GM21619 (cell line): Measurements from ENCODE around the gene ZNF628.

ENCODE experiments used
- ATAC-seq: cut with Tn5 transposase; IDR thresholded peaks from one replicate; pipeline ENCODE4 v1.9.1; 2021; ENCODE audit not compliant: unreplicated experiment

Gene ZNF628

GRCh38 chr19:55464662-55465054, 11.8 kb upstream of the ZNF628 start, which contains the start of gene C19orf85:
C19orf85 (minus strand) TSS chr19:55464751; CDS start chr19:55464554, 197 bp downstream.
- ATAC-seq, result no peak

GRCh38 chr19:55465460-55466240, 10.8 kb upstream of the ZNF628 start:
- ATAC-seq, result no peak

GRCh38 chr19:55466241-55466614, 10.2 kb upstream of the ZNF628 start:
- no peak for ATAC-seq

GRCh38 chr19:55467236-55468053, 9.0 kb upstream of the ZNF628 start:
- ATAC-seq, result no peak

GRCh38 chr19:55468054-55468393, 8.4 kb upstream of the ZNF628 start:
- no peak for ATAC-seq

- ATAC-seq, result no peak
Measured at GRCh38 chr19:55471266-55471665, 5.2 kb upstream of the ZNF628 start.

GRCh38 chr19:55472463-55472862, 4.0 kb upstream of the ZNF628 start:
- ATAC-seq, result no peak

- ATAC-seq, result no peak
Measured at GRCh38 chr19:55473225-55474012, 3.0 kb upstream of the ZNF628 start.

- ATAC-seq, result no peak
Measured at GRCh38 chr19:55474269-55475265, 1.9 kb upstream of the ZNF628 start.

GRCh38 chr19:55477905-55478304, 1.5 kb downstream of the ZNF628 start:
- no peak for ATAC-seq

GRCh38 chr19:55478364-55478763, 1.9 kb downstream of the ZNF628 start:
- no peak for ATAC-seq

GRCh38 chr19:55479045-55479444, 2.6 kb downstream of the ZNF628 start:
- ATAC-seq, result no peak

GRCh38 chr19:55479451-55480230, 3.2 kb downstream of the ZNF628 start:
- ATAC-seq, result no peak

- ATAC-seq, result no peak
Measured at GRCh38 chr19:55481148-55481793, 4.9 kb downstream of the ZNF628 start.

- ATAC-seq, result no peak
Measured at GRCh38 chr19:55481794-55482155, 5.4 kb downstream of the ZNF628 start.

GRCh38 chr19:55482156-55482961, 5.9 kb downstream of the ZNF628 start:
- no peak for ATAC-seq

GRCh38 chr19:55482967-55483705, 6.7 kb downstream of the ZNF628 start:
- no peak for ATAC-seq
